Measurements from ENCODE around the gene KCTD11. TPM values are rescaled to one million over a fixed set of nuclear protein-coding genes. Genes with fewer than 3 reads are reported as not detected.

The KCTD11 gene
- total RNA-seq, 6 experiments from 2014 or later: 2.2 to 4.4 (median 2.9) TPM

GRCh38 chr17:7340179-7340578 lies 11.8 kb upstream of the KCTD11 start:
- no peaks in the 10 kb centered on the region for H3K27me3 ChIP-seq
- no peaks in the 10 kb centered on the region for H3K36me3 ChIP-seq
- ATAC-seq: no peak
- WGBS (ENCODE audit: insufficient coverage, low coverage, low lambda C conversion rate, missing lambda C conversion rate): 67% methylated on average over 1 of the region's 2 CpGs
- intact Hi-C loops (cut with DNase I): loop anchor here in 1 of 2 donors (10.0 kb wide), 1 partner anchor 65 kb away; no protein-coding TSS in a partner anchor
- TF ChIP-seq POLR2A (IDR thresholded peaks at IDR 0.05) (no peak), CTCF (IDR thresholded peaks at IDR 0.05) (no peak)
- H3K27ac ChIP-seq: no peak overlapping the region
- no peaks in the 10 kb centered on the region for H3K9me3 ChIP-seq
- no peaks in the 10 kb centered on the region for H3K4me1 ChIP-seq
- DNase-seq: no peak
- H3K4me3 ChIP-seq: no peak overlapping the region

- Histone ChIP-seq H3K9me3 (no peaks in the 10 kb centered on the region), H3K4me1 (no peaks in the 10 kb centered on the region), H3K27me3 (no peaks in the 10 kb centered on the region), H3K4me3 (no peak overlapping the region), H3K27ac (no peak overlapping the region), H3K36me3 (no peaks in the 10 kb centered on the region)
- DNase-seq: no peak
- 100% methylated on average over 4 of the region's 13 CpGs for WGBS (ENCODE audit: insufficient coverage, low coverage, low lambda C conversion rate, missing lambda C conversion rate)
- ATAC-seq: no peak
- no peak for TF ChIP-seq CTCF (IDR thresholded peaks at IDR 0.05)
- no peak for TF ChIP-seq POLR2A (IDR thresholded peaks at IDR 0.05)
- intact Hi-C loops (cut with DNase I): loop anchor here in 1 of 2 donors (10.0 kb wide), 1 partner anchor 67 kb away; no protein-coding TSS in a partner anchor
Observed at GRCh38 chr17:7341842-7342241, 10.1 kb upstream of the KCTD11 start.

GRCh38 chr17:7343250-7343649 lies 8.7 kb upstream of the KCTD11 start:
- Histone ChIP-seq H3K9me3 (no peaks in the 10 kb centered on the region), H3K4me1 (no peaks in the 10 kb centered on the region), H3K36me3 (no peaks in the 10 kb centered on the region), H3K27me3 (no peaks in the 10 kb centered on the region), H3K4me3 (no peak overlapping the region), H3K27ac (no peak overlapping the region)
- ATAC-seq (no peak), DNase-seq (no peak)
- intact Hi-C loops (cut with DNase I): loop anchor here in 1 of 2 donors (10.0 kb wide), 1 partner anchor 68 kb away; no protein-coding TSS in a partner anchor
- no peak for TF ChIP-seq POLR2A (IDR thresholded peaks at IDR 0.05)
- TF ChIP-seq CTCF (IDR thresholded peaks at IDR 0.05): no peak
- WGBS (ENCODE audit: insufficient coverage, low coverage, low lambda C conversion rate, missing lambda C conversion rate): 60% methylated on average over 11 of the region's 15 CpGs

- TF ChIP-seq CTCF (IDR thresholded peaks at IDR 0.05) (no peak), POLR2A (IDR thresholded peaks at IDR 0.05) (no peak)
- DNase-seq (no peak), ATAC-seq (no peak)
- no peak overlapping the region for H3K4me3 ChIP-seq
- H3K27me3 ChIP-seq: no peaks in the 10 kb centered on the region
- peaks cover 0 to 15% (median 1%) of the 10 kb centered on the region in 4 donors for H3K4me1 ChIP-seq
- no peaks in the 10 kb centered on the region for H3K36me3 ChIP-seq
- WGBS (ENCODE audit: insufficient coverage, low coverage, low lambda C conversion rate, missing lambda C conversion rate): 59% methylated on average over 2 of the region's 18 CpGs
- H3K9me3 ChIP-seq: no peaks in the 10 kb centered on the region
- H3K27ac ChIP-seq: no peak overlapping the region
- intact Hi-C loops (cut with DNase I): loop anchor here in 1 of 2 donors (10.0 kb wide), 1 partner anchor 72 kb away; no protein-coding TSS in a partner anchor
Observed at GRCh38 chr17:7346761-7347614, 5.0 kb upstream of the KCTD11 start.
